GM13977 (cell line): ENCODE data around the gene KPTN.

Experiments
- DNase-seq: peaks from one replicate; pipeline ENCODE4 v3.0.0; 2012; ENCODE audit warnings: low spot score
- CTCF ChIP-seq: IDR thresholded peaks from 2 replicates; pipeline ENCODE4 v1.5.1; 2012; ENCODE audit warnings: mild to moderate bottlenecking, control low read depth; ENCODE audit not compliant: insufficient read depth; ENCODE audit errors: extremely low read depth, missing control alignments
- in situ Hi-C: fragments of 300-500 bp; cut with MboI; formaldehyde crosslinking; loops from one replicate; pipeline ENCODE4 v1.12.0; 2022; ENCODE audit warnings: low sequenced_read_pairs, low pct_unique_long_range_greater_than_20kb, mixed read lengths, inconsistent platforms; ENCODE audit not compliant: unreplicated experiment

KPTN gene

GRCh38 chr19:47503130-47503825, 19.3 kb upstream of the KPTN start:
- in situ Hi-C loops = no loop called here
- no peak for DNase-seq
- TF ChIP-seq CTCF = no peak

- no peak for DNase-seq
- TF ChIP-seq CTCF = no peak
- in situ Hi-C loops = no loop called here
Measured at GRCh38 chr19:47499863-47500830, 16.1 kb upstream of the KPTN start.

- in situ Hi-C loops = no loop called here
- TF ChIP-seq CTCF = no peak
- DNase-seq = no peak
Measured at GRCh38 chr19:47499371-47499770, 15.4 kb upstream of the KPTN start.

- in situ Hi-C loops = no loop called here
- no peak for TF ChIP-seq CTCF
- DNase-seq = no peak
Measured at GRCh38 chr19:47498561-47498960, 14.5 kb upstream of the KPTN start.

- in situ Hi-C loops = no loop called here
- TF ChIP-seq CTCF = no peak
- DNase-seq = no peak
Measured at GRCh38 chr19:47497821-47498520, 14.0 kb upstream of the KPTN start.

- DNase-seq = no peak
- TF ChIP-seq CTCF = no peak
- in situ Hi-C loops = no loop called here
Measured at GRCh38 chr19:47497050-47497766, 13.2 kb upstream of the KPTN start.
